ENCODE data around the gene LAMB4. TPM values are rescaled to one million over a fixed set of nuclear protein-coding genes. Genes with fewer than 3 reads are reported as not detected.
A peak's percentile ranks its signal among the peaks of the same experiment; 100 is the strongest.

The LAMB4 gene
- polyA plus RNA-seq, 1 of the 3 experiments (the other 2 are of a cell fraction) = 0.36 TPM

- TF ChIP-seq, protein P1, sequence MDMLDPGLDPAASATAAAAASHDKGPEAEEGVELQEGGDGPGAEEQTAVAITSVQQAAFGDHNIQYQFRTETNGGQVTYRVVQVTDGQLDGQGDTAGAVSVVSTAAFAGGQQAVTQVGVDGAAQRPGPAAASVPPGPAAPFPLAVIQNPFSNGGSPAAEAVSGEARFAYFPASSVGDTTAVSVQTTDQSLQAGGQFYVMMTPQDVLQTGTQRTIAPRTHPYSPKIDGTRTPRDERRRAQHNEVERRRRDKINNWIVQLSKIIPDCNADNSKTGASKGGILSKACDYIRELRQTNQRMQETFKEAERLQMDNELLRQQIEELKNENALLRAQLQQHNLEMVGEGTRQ (IDR thresholded peaks at IDR 0.05; ENCODE audit: borderline replicate concordance, low read depth, low read length) = no peak
Observed at GRCh38 chr7:108063520-108063933, 66.6 kb downstream of the LAMB4 start (continued).

DNA sequence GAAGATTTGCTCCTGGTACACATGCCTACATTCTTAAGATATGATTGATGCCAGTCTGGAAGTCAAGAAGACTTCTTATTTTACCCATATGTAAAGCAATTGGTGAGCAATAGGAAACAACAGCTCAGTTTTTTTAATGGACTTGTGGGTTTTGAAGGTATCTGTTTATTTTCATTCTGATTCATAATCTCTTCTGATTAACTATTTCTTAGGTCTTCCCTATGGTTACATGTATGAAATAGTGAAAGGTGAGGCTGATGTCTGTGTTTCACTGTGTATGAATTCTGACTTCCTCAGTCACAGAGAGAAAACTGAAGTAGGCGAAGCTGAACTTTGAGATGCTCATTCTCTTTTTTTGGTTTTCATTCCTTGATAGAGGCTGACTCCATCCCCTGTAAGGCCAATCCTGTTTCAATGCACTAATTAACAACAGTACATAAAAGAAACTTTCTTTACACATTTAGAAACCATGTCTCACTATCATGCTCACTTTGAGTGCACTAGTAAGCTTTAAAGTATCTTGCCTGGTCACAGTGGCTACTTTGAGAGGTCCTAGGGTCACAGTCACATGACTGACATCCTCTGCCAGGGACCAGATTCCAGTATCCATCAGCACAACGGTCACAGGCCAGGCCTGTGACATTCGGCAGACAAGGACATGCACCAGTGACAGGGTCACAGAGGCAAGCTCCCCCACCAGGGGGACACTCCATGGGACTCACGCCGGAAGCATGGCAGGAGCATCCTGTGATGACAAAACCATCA lies 67.7 kb downstream of the LAMB4 start:
- POLR2A ChIA-PET = no interaction called here

DNA sequence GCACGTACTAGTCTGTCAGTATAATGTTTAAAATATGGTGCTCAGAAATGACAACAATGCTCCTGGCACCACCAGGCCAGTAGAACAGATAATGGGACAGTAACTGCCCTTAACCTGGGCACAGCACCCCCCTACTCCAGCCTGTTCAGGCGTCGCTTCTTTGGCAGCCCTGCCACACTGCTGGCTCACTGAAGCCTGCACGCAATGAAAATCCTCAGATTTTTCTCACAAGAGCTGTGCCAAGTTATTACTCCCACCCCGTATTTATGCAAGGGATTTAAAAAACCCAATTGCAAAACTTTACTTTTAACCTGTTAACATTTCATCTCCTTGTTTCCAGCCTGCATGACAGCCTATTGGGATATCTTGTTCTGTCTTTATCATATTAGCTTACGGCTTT lies 70.6 kb downstream of the LAMB4 start:
- Histone ChIP-seq H3K27ac (ENCODE audit: low read depth in 2 of 2, low read length in 1 of 2) (no peak overlapping the region), H3K9ac (no peak overlapping the region), H3K79me2 (ENCODE audit: insufficient read depth) (no peaks in the 10 kb centered on the region), H3K9me2 (no peaks in the 10 kb centered on the region), H3K4me1 (ENCODE audit: control insufficient read depth in 1 of 2, insufficient read depth in 2 of 2, low read depth in 1 of 2, low read length in 1 of 2) (peaks cover 0 to 6% of the 10 kb centered on the region in 2 experiments; a peak in 1 of 4 replicates), H3F3A (replicated peaks; ENCODE audit: insufficient read depth) (peaks cover 5% of the 10 kb centered on the region), H3K4me2 (no peak overlapping the region), H2AFZ (ENCODE audit: low read depth) (no peak overlapping the region), H3K4me3 (ENCODE audit: low read depth in 2 of 2, low read length in 1 of 2) (no peak overlapping the region), H3K27me3 (ENCODE audit: insufficient read depth) (no peaks in the 10 kb centered on the region), H4K20me1 (ENCODE audit: insufficient read depth) (no peaks in the 10 kb centered on the region), H3K9me3 (no peaks in the 10 kb centered on the region), H3K36me3 (replicated peaks in 1 of 2; ENCODE audit: control insufficient read depth in 1 of 2, insufficient read depth in 2 of 2, low read length in 1 of 2) (no peaks in the 10 kb centered on the region)
- DNase-seq = no peak
- 90% methylated on average over 6 of the region's 6 CpGs for WGBS (ENCODE audit: low lambda C conversion rate)
- no peak for TF ChIP-seq FOSL2 (IDR thresholded peaks at IDR 0.05; ENCODE audit: borderline replicate concordance, low read depth)
- ChIA-PET CTCF (interaction anchor here (1.0 kb wide), 1 partner anchor 15 kb away, joined by 4 read pairs; no protein-coding TSS in a partner anchor), POLR2A (no interaction called here)

More for the DNA sequence above, 67.7 kb downstream of the LAMB4 start:
- H3K79me2 ChIP-seq (ENCODE audit: insufficient read depth) = no peaks in the 10 kb centered on the region
- no peak overlapping the region for H3K4me3 ChIP-seq (ENCODE audit: low read depth in 2 of 2, low read length in 1 of 2)
- no peak overlapping the region for H3K9ac ChIP-seq
- CTCF ChIA-PET = interaction anchor here (1.1 to 1.6 kb wide), 4 partner anchors 34 to 434 kb away, joined by 3 to 7 read pairs (median 3); no protein-coding TSS in a partner anchor
- H3K36me3 ChIP-seq (replicated peaks in 1 of 2; ENCODE audit: control insufficient read depth in 1 of 2, insufficient read depth in 2 of 2, low read length in 1 of 2) = no peaks in the 10 kb centered on the region
- 85% methylated on average over 4 of the region's 5 CpGs for WGBS (ENCODE audit: low lambda C conversion rate)
- H3F3A ChIP-seq (replicated peaks; ENCODE audit: insufficient read depth) = peaks cover 5% of the 10 kb centered on the region
- no peak overlapping the region for H3K27ac ChIP-seq (ENCODE audit: low read depth in 2 of 2, low read length in 1 of 2)
- no peaks in the 10 kb centered on the region for H3K27me3 ChIP-seq (ENCODE audit: insufficient read depth)
- H3K9me2 ChIP-seq = no peaks in the 10 kb centered on the region
- H3K4me2 ChIP-seq = no peak overlapping the region
- H3K9me3 ChIP-seq = no peaks in the 10 kb centered on the region
- TF ChIP-seq CHD2 (IDR thresholded peaks at IDR 0.05; ENCODE audit: low read length, partially characterized antibody) (no peak), PBX3 (IDR thresholded peaks at IDR 0.05) (peak; percentile 63), TCF12 (IDR thresholded peaks at IDR 0.05) (peak; percentile 77), FOSL2 (IDR thresholded peaks at IDR 0.05; ENCODE audit: borderline replicate concordance, low read depth) (peak; percentile 16; the same call in 1 of the 2 replicates)
- H2AFZ ChIP-seq (ENCODE audit: low read depth) = no peak overlapping the region
- 0 out of 4 replicates have a peak, but pooled peaks cover 0 to 6% of the 10 kb centered on the region in 2 experiments for H3K4me1 ChIP-seq (ENCODE audit: control insufficient read depth in 1 of 2, insufficient read depth in 2 of 2, low read depth in 1 of 2, low read length in 1 of 2)
- H4K20me1 ChIP-seq (ENCODE audit: insufficient read depth) = no peaks in the 10 kb centered on the region
- no peak for DNase-seq
